Placental epithelial cell (primary cell): ENCODE measurements around the gene COX19. TPM values are rescaled to one million over a fixed set of nuclear protein-coding genes. Genes with fewer than 3 reads are reported as not detected.

Experiments
- small RNA-seq: library from RNA; depleted of rRNA; stranded (forward); fragments of <200 nt; gene quantifications from one replicate; pipeline ENCODE3, GENCODE V24; 2012
- total RNA-seq: library from RNA; depleted of rRNA; stranded (reverse); fragments of >200 nt; gene quantifications from 2 replicates; pipeline ENCODE4 v1.2.3, GENCODE V29; 2012

Gene COX19, protein sequence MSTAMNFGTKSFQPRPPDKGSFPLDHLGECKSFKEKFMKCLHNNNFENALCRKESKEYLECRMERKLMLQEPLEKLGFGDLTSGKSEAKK
- total RNA-seq = 11.9 and 20.8 TPM in 2 replicates

DNA sequence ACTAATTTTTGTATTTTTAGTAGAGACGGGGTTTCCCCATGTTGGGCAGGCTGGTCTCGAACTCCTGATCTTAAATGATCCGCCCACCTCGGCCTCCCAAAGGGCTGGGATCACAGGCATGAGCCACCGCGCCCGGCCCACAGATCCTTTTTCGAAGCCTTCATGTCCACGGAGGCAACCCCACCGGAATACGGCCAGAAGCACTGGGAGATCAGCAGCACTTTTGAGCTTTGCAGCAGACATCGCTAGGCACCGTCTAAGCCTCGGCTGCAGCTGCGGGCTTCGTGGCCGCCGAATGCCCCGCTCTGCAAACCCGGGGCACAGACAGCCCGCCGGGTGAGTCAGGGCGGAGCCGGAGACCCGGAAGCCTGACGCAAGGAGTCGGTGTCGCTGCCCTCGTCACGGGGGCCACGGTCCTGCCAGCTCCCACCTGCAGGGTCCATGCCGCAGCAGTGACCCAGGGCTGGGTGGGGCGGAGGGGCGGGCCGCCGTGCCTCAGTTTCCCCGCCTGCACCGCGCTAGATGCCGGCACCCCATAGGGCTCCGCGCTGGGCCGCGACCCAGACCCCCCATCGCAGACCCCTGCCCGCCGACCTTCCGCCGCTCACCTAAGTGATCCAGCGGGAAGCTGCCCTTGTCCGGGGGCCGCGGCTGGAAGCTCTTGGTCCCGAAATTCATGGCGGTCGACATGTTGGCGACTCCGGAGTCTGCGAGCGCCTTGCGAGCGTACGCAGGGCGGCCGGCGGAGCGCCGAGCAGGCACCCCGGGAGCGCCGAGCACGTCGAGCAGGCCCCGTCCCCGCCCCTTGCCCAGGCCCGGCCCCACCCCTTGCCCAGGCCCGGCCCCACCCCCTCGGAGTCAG is at the start of gene COX19:
TSS of gene COX19 (minus strand) at position 730 of the 862 bp plus-strand sequence. CDS start at position 690, 40 bp downstream.

GRCh38 chr7:983004-983615 is 7.8 kb upstream of the COX19 start, which contains the start of gene CYP2W1:
Gene CYP2W1, plus strand, starts transcription at chr7:983181. Its CDS starts 31 bp downstream, at chr7:983212.

GRCh38 chr7:954330-955238 is 20.8 kb downstream of the COX19 start, which contains the start of gene ADAP1:
Gene ADAP1, minus strand, starts transcription at chr7:954680. Its CDS starts 203 bp downstream, at chr7:954477.

Small RNAs within 50 kb of the gene (small RNA-seq; reads per million reads assigned to genes)
- 45.5 reads per million, percentile 97 among the genes with 10 or more reads in this experiment for gene MIR339

Other genes with a start within 250 kb of the COX19 start
- gene DNAAF5, start 248.8 kb downstream of the COX19 start, total RNA-seq = 20.0 and 32.6 TPM in 2 replicates
- gene PRKAR1B, start 248.3 kb downstream of the COX19 start, total RNA-seq = 8.6 and 9.1 TPM in 2 replicates
- gene SUN1, start 143.1 kb downstream of the COX19 start, total RNA-seq = 109 and 344 TPM in 2 replicates
- gene GET4, start 99.0 kb downstream of the COX19 start, total RNA-seq = 15.4 and 16.5 TPM in 2 replicates
- 1.6 and 2.0 TPM in 2 replicates for gene ADAP1, start 20.9 kb downstream of the COX19 start, total RNA-seq
- gene CYP2W1, start 7.6 kb upstream of the COX19 start, total RNA-seq = 0.22 and 9.8 TPM in 2 replicates
- gene GPR146, start 69.0 kb upstream of the COX19 start, total RNA-seq = 0.33 and 1.2 TPM in 2 replicates
- gene GPER1, start 112.6 kb upstream of the COX19 start, total RNA-seq = under 0.01 and 0.33 TPM in 2 replicates
- 11.4 and 19.2 TPM in 2 replicates for gene ZFAND2A, start 184.6 kb upstream of the COX19 start, total RNA-seq